GM12801 (cell line): Measurements from ENCODE around the gene ADAMTS13.

Source experiments
- CTCF ChIP-seq: IDR thresholded peaks from one replicate; pipeline ENCODE4 v1.5.1; 2011; ENCODE audit warnings: control low read depth; ENCODE audit not compliant: insufficient read length; ENCODE audit errors: extremely low read depth

Gene ADAMTS13

GRCh38 chr9:133443982-133444381 is 21.8 kb downstream of the ADAMTS13 start:
- TF ChIP-seq CTCF = no peak

GRCh38 chr9:133445293-133445969 is 23.3 kb downstream of the ADAMTS13 start:
- no peak for TF ChIP-seq CTCF

- no peak for TF ChIP-seq CTCF
These were observed 26.4 kb downstream of the ADAMTS13 start for GRCh38 chr9:133448487-133448972.

GRCh38 chr9:133449760-133450159 is 27.6 kb downstream of the ADAMTS13 start:
- no peak for TF ChIP-seq CTCF

GRCh38 chr9:133452562-133452961 is 30.4 kb downstream of the ADAMTS13 start:
- no peak for TF ChIP-seq CTCF

- no peak for TF ChIP-seq CTCF
These were observed 31.5 kb downstream of the ADAMTS13 start for GRCh38 chr9:133453651-133454050.

- no peak for TF ChIP-seq CTCF
These were observed 32.2 kb downstream of the ADAMTS13 start for GRCh38 chr9:133454325-133454724.
